OCI-LY1 (cell line): ENCODE measurements around the gene PHKB.

ENCODE experiments used
- EZH2 ChIP-seq: fragments of 200-600 bp; sonication (generic), shearing (Covaris generic); IDR thresholded peaks from 2 replicates; pipeline ENCODE4 v1.8.0; 2017; ENCODE audit warnings: borderline replicate concordance, mixed run types, mild to moderate bottlenecking, antibody characterized with exemption, low read length, moderate library complexity, mixed read lengths
- TF ChIP-seq, protein P1 (sequence below): fragments of 200-600 bp; sonication (generic), shearing (Covaris generic); IDR thresholded peaks from 2 replicates; pipeline ENCODE4 v1.5.1; 2017; ENCODE audit warnings: mild to moderate bottlenecking, antibody characterized with exemption, low read length, moderate library complexity, mixed read lengths

DNA sequence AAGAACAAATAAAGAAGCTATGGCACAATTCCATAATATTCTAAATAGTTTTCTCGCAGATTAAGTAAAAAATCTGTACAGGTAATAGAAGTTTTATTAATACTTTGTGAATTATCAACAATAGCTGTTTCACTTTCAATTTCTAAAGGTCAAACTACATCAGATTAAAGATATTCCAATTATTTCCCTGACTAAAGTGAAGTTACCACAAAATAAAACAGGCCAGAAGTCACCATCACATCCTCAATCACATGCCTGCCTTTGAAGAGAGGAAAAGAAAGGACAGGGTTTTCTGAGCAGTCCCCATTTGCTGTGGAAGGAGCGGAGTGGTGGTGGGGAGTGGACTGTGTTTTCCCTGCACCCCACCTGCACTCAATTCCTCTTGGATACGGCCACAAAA lies 11.3 kb upstream of the PHKB start:
- no peak for TF ChIP-seq EZH2
- TF ChIP-seq, protein P1, sequence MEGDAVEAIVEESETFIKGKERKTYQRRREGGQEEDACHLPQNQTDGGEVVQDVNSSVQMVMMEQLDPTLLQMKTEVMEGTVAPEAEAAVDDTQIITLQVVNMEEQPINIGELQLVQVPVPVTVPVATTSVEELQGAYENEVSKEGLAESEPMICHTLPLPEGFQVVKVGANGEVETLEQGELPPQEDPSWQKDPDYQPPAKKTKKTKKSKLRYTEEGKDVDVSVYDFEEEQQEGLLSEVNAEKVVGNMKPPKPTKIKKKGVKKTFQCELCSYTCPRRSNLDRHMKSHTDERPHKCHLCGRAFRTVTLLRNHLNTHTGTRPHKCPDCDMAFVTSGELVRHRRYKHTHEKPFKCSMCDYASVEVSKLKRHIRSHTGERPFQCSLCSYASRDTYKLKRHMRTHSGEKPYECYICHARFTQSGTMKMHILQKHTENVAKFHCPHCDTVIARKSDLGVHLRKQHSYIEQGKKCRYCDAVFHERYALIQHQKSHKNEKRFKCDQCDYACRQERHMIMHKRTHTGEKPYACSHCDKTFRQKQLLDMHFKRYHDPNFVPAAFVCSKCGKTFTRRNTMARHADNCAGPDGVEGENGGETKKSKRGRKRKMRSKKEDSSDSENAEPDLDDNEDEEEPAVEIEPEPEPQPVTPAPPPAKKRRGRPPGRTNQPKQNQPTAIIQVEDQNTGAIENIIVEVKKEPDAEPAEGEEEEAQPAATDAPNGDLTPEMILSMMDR: no peak
